Measurements from ENCODE around the gene OR56B1.

DNA sequence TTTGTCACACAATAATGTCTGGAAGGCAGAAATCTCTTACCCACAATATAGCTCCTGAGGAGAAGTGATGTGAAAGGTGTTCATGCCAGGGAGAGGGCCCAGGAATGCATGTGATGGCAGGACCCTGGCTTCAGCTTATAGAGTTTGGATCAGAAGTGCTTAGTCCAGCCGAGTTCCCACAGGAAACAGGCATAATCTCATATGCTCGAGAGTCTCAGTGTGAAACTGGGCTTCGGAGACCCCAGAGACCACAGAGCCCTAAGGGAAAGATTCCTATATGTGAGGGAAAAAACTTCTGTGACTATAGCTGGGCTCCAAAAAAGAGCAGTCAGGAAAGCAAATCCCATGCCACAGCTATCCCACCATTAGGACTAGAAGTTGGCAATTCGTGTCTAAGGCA is 47.0 kb downstream of the OR56B1 start, which contains the start of gene OR52N5:
- TF ChIP-seq, protein P1, sequence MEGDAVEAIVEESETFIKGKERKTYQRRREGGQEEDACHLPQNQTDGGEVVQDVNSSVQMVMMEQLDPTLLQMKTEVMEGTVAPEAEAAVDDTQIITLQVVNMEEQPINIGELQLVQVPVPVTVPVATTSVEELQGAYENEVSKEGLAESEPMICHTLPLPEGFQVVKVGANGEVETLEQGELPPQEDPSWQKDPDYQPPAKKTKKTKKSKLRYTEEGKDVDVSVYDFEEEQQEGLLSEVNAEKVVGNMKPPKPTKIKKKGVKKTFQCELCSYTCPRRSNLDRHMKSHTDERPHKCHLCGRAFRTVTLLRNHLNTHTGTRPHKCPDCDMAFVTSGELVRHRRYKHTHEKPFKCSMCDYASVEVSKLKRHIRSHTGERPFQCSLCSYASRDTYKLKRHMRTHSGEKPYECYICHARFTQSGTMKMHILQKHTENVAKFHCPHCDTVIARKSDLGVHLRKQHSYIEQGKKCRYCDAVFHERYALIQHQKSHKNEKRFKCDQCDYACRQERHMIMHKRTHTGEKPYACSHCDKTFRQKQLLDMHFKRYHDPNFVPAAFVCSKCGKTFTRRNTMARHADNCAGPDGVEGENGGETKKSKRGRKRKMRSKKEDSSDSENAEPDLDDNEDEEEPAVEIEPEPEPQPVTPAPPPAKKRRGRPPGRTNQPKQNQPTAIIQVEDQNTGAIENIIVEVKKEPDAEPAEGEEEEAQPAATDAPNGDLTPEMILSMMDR (IDR thresholded peaks at IDR 0.05): no peak
- no peak for TF ChIP-seq POLR2A (IDR thresholded peaks at IDR 0.05)

Measured in uterus (tissue), 2 donors.